Loucy (cell line): ENCODE measurements around the gene STAT3.

Source experiments
- H2AFZ ChIP-seq: fragments of 200-600 bp; sonication (generic); 2 replicates; pipeline ENCODE4 v1.6.0; 2016; ENCODE audit warnings: antibody characterized with exemption, mild to moderate bottlenecking, low read length, moderate library complexity
- H3F3A ChIP-seq: fragments of 200-600 bp; 2 replicates; pipeline ENCODE4 v1.6.0; 2016; ENCODE audit warnings: antibody characterized with exemption, low read depth, mild to moderate bottlenecking
- H3K27me3 ChIP-seq: fragments of 200-600 bp; sonication (generic); 2 replicates; pipeline ENCODE4 v1.6.1; 2014; ENCODE audit warnings: low read length, mild to moderate bottlenecking; ENCODE audit not compliant: insufficient read depth, poor library complexity, severe bottlenecking
- H3K36me3 ChIP-seq: fragments of 200-600 bp; sonication (generic); 2 replicates; pipeline ENCODE4 v1.6.1; 2016; ENCODE audit warnings: low read length; ENCODE audit not compliant: insufficient read depth
- H3K4me1 ChIP-seq: fragments of 200-600 bp; sonication (generic); 2 replicates; pipeline ENCODE4 v1.5.1; 2014; ENCODE audit warnings: low read length, mild to moderate bottlenecking; ENCODE audit not compliant: insufficient read depth, poor library complexity, severe bottlenecking
- H3K4me2 ChIP-seq: fragments of 200-600 bp; sonication (generic); 2 replicates; pipeline ENCODE4 v1.6.0; 2014; ENCODE audit warnings: antibody characterized with exemption, low read length, low read depth, mild to moderate bottlenecking; ENCODE audit not compliant: poor library complexity, severe bottlenecking
- H3K4me3 ChIP-seq: fragments of 200-600 bp; sonication (generic); 2 replicates; pipeline ENCODE4 v1.5.1; 2014; ENCODE audit warnings: low read length, mild to moderate bottlenecking, mixed read lengths; ENCODE audit not compliant: poor library complexity, severe bottlenecking
- H3K79me2 ChIP-seq: fragments of 200-600 bp; sonication (generic); 2 replicates; pipeline ENCODE4 v1.6.1; 2014; ENCODE audit warnings: low read length; ENCODE audit not compliant: insufficient read depth
- H3K9ac ChIP-seq: fragments of 200-600 bp; sonication (generic); 2 replicates; pipeline ENCODE4 v1.6.0; 2014; ENCODE audit warnings: mild to moderate bottlenecking, low read depth, low read length, moderate library complexity; ENCODE audit not compliant: poor library complexity, severe bottlenecking
- H3K9me2 ChIP-seq: fragments of 200-600 bp; sonication (generic); replicated peaks from 2 replicates; pipeline ENCODE4 v1.6.1; 2016; ENCODE audit warnings: low read depth, low read length, mixed read lengths
- H3K9me3 ChIP-seq: fragments of 200-600 bp; sonication (generic); 2 replicates; pipeline ENCODE4 v1.6.1; 2014; ENCODE audit warnings: mild to moderate bottlenecking, antibody characterized with exemption, low read length, low read depth; ENCODE audit not compliant: insufficient read depth
- H4K20me1 ChIP-seq: fragments of 200-600 bp; sonication (generic); 2 replicates; pipeline ENCODE4 v1.6.0; 2014; ENCODE audit warnings: antibody characterized with exemption, low read length, mild to moderate bottlenecking; ENCODE audit not compliant: insufficient read depth, poor library complexity, severe bottlenecking
- EZH2phosphoT487 ChIP-seq: fragments of 200-600 bp; IDR thresholded peaks from 2 replicates; pipeline ENCODE4 v1.6.1; 2018; ENCODE audit warnings: antibody characterized with exemption, mild to moderate bottlenecking, moderate library complexity, borderline replicate concordance
- TF ChIP-seq, protein P1 (sequence below): fragments of 200-600 bp; sonication (generic); conservative IDR thresholded peaks from 2 replicates; pipeline ENCODE4 v1.5.1; 2014; ENCODE audit warnings: mild to moderate bottlenecking, antibody characterized with exemption, low read length

STAT3 gene

DNA sequence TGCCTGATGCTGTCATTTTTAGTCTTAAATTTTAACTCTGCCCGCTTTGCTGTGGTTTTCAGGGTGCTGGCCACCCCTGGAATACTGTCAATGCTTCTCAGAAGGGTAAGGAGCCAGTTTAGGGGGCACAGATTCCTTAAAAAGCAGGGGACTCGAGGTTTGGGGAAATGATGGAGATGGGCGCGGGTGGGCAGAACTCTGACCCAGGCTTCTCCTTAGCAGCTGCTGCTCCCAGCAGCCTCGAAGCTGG is 76.3 kb downstream of the STAT3 start:
- H3K9me3 ChIP-seq, result no peaks in the 10 kb centered on the region
- peaks cover 35% of the 10 kb centered on the region for H3F3A ChIP-seq
- peaks cover 58% of the 10 kb centered on the region for H3K36me3 ChIP-seq
- H2AFZ ChIP-seq, result no peak overlapping the region
- peak overlapping the region; percentile 97 for H3K4me2 ChIP-seq
- H3K4me1 ChIP-seq, result peaks cover 70% of the 10 kb centered on the region
- H3K79me2 ChIP-seq, result peaks cover 44% of the 10 kb centered on the region
- no peaks in the 10 kb centered on the region for H3K27me3 ChIP-seq
- no peaks in the 10 kb centered on the region for H3K9me2 ChIP-seq
- H4K20me1 ChIP-seq, result no peaks in the 10 kb centered on the region
- H3K9ac ChIP-seq, result peak overlapping the region; percentile 95
- H3K4me3 ChIP-seq, result peak overlapping the region; percentile 73
- no peak for TF ChIP-seq EZH2phosphoT487

DNA sequence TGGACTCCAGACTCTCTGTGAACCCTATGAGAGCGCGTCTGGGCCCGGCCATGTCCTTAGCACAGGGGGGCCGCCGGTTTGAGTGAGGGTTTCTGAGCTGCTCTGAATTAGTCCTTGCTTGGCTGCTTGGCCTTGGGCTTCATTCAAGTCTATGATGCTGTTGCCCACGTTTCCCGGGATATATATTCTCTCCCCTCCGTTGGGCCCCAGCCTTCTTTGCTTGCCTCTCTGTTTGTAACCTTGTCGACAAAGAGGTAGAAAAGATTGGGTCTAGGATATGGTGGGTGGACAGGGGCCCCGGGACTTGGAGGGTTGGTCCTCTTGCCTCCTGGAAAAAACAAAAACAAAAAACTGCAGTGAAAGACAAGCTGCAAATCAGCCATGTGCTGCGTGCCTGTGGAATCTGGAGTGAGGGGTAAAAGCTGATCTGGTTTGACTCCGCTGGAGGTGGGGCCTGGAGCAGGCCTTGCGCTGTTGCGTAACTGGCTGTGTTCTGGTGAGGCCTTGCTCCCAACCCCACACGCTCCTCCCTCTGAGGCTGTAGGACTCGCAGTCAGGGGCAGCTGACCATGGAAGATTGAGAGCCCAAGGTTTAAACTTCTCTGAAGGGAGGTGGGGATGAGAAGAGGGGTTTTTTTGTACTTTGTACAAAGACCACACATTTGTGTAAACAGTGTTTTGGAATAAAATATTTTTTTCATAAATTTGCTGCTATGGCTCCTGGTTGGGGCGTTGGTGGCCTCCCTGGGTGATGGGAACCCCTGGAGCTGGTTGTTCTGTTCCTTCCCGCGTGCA is 76.8 kb downstream of the STAT3 start:
- Histone ChIP-seq H3K79me2 (peaks cover 41% of the 10 kb centered on the region), H3F3A (peaks cover 35% of the 10 kb centered on the region), H2AFZ (no peak overlapping the region), H3K4me2 (peak overlapping the region; percentile 97), H3K9ac (peak overlapping the region; percentile 95), H3K4me1 (peaks cover 65% of the 10 kb centered on the region), H3K27me3 (no peaks in the 10 kb centered on the region), H4K20me1 (no peaks in the 10 kb centered on the region), H3K36me3 (peaks cover 57% of the 10 kb centered on the region), H3K4me3 (peak overlapping the region; percentile 73), H3K9me2 (no peaks in the 10 kb centered on the region), H3K9me3 (no peaks in the 10 kb centered on the region)
- TF ChIP-seq, protein P1, sequence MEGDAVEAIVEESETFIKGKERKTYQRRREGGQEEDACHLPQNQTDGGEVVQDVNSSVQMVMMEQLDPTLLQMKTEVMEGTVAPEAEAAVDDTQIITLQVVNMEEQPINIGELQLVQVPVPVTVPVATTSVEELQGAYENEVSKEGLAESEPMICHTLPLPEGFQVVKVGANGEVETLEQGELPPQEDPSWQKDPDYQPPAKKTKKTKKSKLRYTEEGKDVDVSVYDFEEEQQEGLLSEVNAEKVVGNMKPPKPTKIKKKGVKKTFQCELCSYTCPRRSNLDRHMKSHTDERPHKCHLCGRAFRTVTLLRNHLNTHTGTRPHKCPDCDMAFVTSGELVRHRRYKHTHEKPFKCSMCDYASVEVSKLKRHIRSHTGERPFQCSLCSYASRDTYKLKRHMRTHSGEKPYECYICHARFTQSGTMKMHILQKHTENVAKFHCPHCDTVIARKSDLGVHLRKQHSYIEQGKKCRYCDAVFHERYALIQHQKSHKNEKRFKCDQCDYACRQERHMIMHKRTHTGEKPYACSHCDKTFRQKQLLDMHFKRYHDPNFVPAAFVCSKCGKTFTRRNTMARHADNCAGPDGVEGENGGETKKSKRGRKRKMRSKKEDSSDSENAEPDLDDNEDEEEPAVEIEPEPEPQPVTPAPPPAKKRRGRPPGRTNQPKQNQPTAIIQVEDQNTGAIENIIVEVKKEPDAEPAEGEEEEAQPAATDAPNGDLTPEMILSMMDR, result no peak
- no peak for TF ChIP-seq EZH2phosphoT487

DNA sequence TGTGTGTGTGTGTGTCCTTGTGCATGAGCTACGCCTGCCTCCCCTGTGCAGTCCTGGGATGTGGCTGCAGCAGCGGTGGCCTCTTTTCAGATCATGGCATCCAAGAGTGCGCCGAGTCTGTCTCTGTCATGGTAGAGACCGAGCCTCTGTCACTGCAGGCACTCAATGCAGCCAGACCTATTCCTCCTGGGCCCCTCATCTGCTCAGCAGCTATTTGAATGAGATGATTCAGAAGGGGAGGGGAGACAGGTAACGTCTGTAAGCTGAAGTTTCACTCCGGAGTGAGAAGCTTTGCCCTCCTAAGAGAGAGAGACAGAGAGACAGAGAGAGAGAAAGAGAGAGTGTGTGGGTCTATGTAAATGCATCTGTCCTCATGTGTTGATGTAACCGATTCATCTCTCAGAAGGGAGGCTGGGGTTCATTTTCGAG is 77.4 kb downstream of the STAT3 start:
- H3K9me3 ChIP-seq, result no peaks in the 10 kb centered on the region
- H4K20me1 ChIP-seq, result no peaks in the 10 kb centered on the region
- H3K36me3 ChIP-seq, result peaks cover 63% of the 10 kb centered on the region
- H3K9me2 ChIP-seq, result no peaks in the 10 kb centered on the region
- H3F3A ChIP-seq, result peaks cover 35% of the 10 kb centered on the region
- peaks cover 59% of the 10 kb centered on the region for H3K4me1 ChIP-seq
- TF ChIP-seq, protein P1, result no peak
- no peak for TF ChIP-seq EZH2phosphoT487
- peak overlapping the region; percentile 97 for H3K4me2 ChIP-seq
- H3K9ac ChIP-seq, result peak overlapping the region; percentile 95
- no peak overlapping the region for H2AFZ ChIP-seq
- H3K27me3 ChIP-seq, result no peaks in the 10 kb centered on the region
- H3K4me3 ChIP-seq, result peak overlapping the region; percentile 73
- peaks cover 35% of the 10 kb centered on the region for H3K79me2 ChIP-seq
